Neural cell (in vitro differentiated cells): ENCODE measurements around the gene EIF5A. TPM values are rescaled to one million over a fixed set of nuclear protein-coding genes. Genes with fewer than 3 reads are reported as not detected.

ENCODE experiments used
- H2AFZ ChIP-seq: fragments of 200-600, 300-800 bp; sonication (generic), shearing (Covaris generic); 2 replicates; pipeline ENCODE4 v1.6.0; 2014; ENCODE audit warnings: low read depth, mild to moderate bottlenecking, antibody characterized with exemption, low read length, moderate library complexity
- H3F3A ChIP-seq: fragments of 200-600 bp; shearing (Covaris generic); 2 replicates; pipeline ENCODE4 v1.6.1; 2016; ENCODE audit warnings: mild to moderate bottlenecking, moderate library complexity, mixed read lengths, antibody characterized with exemption, low read length; ENCODE audit not compliant: insufficient read depth, poor library complexity, severe bottlenecking
- H3K27ac ChIP-seq: fragments of 200-600, 300-800 bp; sonication (generic), shearing (Covaris generic); 2 replicates; pipeline ENCODE4 v1.5.1; 2014; ENCODE audit warnings: mild to moderate bottlenecking, low read length, moderate library complexity
- H3K27me3 ChIP-seq: fragments of 300-800, 200-600 bp; sonication (generic), shearing (Covaris generic); 2 replicates; pipeline ENCODE4 v1.6.0; 2014; ENCODE audit warnings: mild to moderate bottlenecking, low read depth, low read length, moderate library complexity; ENCODE audit not compliant: insufficient read depth
- H3K36me3 ChIP-seq: fragments of 300-800, 200-600 bp; sonication (generic), shearing (Covaris generic); 2 replicates; pipeline ENCODE4 v1.5.1; 2014; ENCODE audit warnings: mild to moderate bottlenecking, antibody characterized with exemption, low read length, moderate library complexity; ENCODE audit not compliant: insufficient read depth
- H3K4me2 ChIP-seq: fragments of 300-800, 200-600 bp; sonication (generic), shearing (Covaris generic); 2 replicates; pipeline ENCODE4 v1.6.0; 2014; ENCODE audit warnings: mild to moderate bottlenecking, low read length
- H3K4me3 ChIP-seq: fragments of 300-800, 200-600 bp; sonication (generic), shearing (Covaris generic); 2 replicates; pipeline ENCODE4 v1.5.1; 2014; ENCODE audit warnings: mild to moderate bottlenecking, low read length, moderate library complexity
- H3K79me2 ChIP-seq: fragments of 200-600 bp; shearing (Covaris generic); replicated peaks from 2 replicates; pipeline ENCODE4 v1.6.0; 2014; ENCODE audit warnings: mild to moderate bottlenecking, low read length, moderate library complexity; ENCODE audit not compliant: insufficient read depth
- H3K9ac ChIP-seq: fragments of 300-800, 200-600 bp; sonication (generic), shearing (Covaris generic); 2 replicates; pipeline ENCODE4 v1.6.1; 2016; ENCODE audit warnings: mild to moderate bottlenecking, low read length, mixed read lengths
- H3K9me2 ChIP-seq: fragments of 200-600 bp; shearing (Covaris generic); 2 replicates; pipeline ENCODE4 v1.6.1; 2016; ENCODE audit warnings: mild to moderate bottlenecking, low read length, mixed read lengths; ENCODE audit not compliant: insufficient read depth
- H3K9me3 ChIP-seq: fragments of 200-600, 300-800 bp; sonication (generic), shearing (Covaris generic); 2 replicates; pipeline ENCODE4 v1.6.1; 2016; ENCODE audit warnings: mild to moderate bottlenecking, mixed run types, low read length, moderate library complexity, mixed read lengths
- H4K20me1 ChIP-seq: fragments of 200-600 bp; shearing (Covaris generic); 2 replicates; pipeline ENCODE4 v1.6.1; 2016; ENCODE audit warnings: mild to moderate bottlenecking, mixed run types; ENCODE audit not compliant: insufficient read depth
- EP300 ChIP-seq: fragments of 450-650 bp; conservative IDR thresholded peaks from 2 replicates; pipeline ENCODE4 v1.6.1; 2014; ENCODE audit warnings: antibody characterized with exemption, mild to moderate bottlenecking, moderate library complexity; ENCODE audit not compliant: poor library complexity, severe bottlenecking
- POLR2AphosphoS5 ChIP-seq: IDR thresholded peaks from 2 replicates; pipeline ENCODE4 v1.6.1; 2012
- SMC3 ChIP-seq: fragments of 450-650 bp; conservative IDR thresholded peaks from 2 replicates; pipeline ENCODE4 v1.6.1; 2014; ENCODE audit warnings: antibody characterized with exemption, mild to moderate bottlenecking, moderate library complexity; ENCODE audit not compliant: poor library complexity
- TAF1 ChIP-seq: IDR thresholded peaks from 2 replicates; pipeline ENCODE4 v1.6.1; 2012; ENCODE audit warnings: low read depth
- polyA plus RNA-seq: library from polyadenylated mRNA; depleted of rRNA; stranded (reverse); fragments of >200 nt; gene quantifications from 2 replicates; pipeline ENCODE4 v1.2.3, GENCODE V29; 2014
- TF ChIP-seq, protein P1 (sequence below): IDR thresholded peaks from 2 replicates; pipeline ENCODE4 v1.6.1; 2012; ENCODE audit warnings: borderline replicate concordance
- TF ChIP-seq, protein P2 (sequence below): fragments of 450-650 bp; IDR thresholded peaks from 2 replicates; pipeline ENCODE4 v1.5.1; 2014; ENCODE audit warnings: antibody characterized with exemption, mild to moderate bottlenecking, moderate library complexity; ENCODE audit not compliant: poor library complexity, severe bottlenecking

EIF5A gene
- polyA plus RNA-seq, 1 donor from 2014 or later: 164 TPM

GRCh38 chr17:7262935-7263800, 44.3 kb upstream of the EIF5A start:
- Histone ChIP-seq H3F3A (no peaks in the 10 kb centered on the region), H3K79me2 (no peaks in the 10 kb centered on the region), H3K4me3 (peak overlapping the region; percentile 43), H3K9me2 (no peaks in the 10 kb centered on the region), H4K20me1 (no peaks in the 10 kb centered on the region), H3K27ac (no peak overlapping the region), H3K9ac (no peak overlapping the region), H2AFZ (no peak overlapping the region), H3K36me3 (peaks cover 4% of the 10 kb centered on the region), H3K9me3 (no peaks in the 10 kb centered on the region), H3K27me3 (peaks cover 60% of the 10 kb centered on the region), H3K4me2 (no peak overlapping the region)
- TF ChIP-seq EP300 (no peak), SMC3 (no peak), TAF1 (no peak), POLR2AphosphoS5 (no peak)
- TF ChIP-seq, protein P1, sequence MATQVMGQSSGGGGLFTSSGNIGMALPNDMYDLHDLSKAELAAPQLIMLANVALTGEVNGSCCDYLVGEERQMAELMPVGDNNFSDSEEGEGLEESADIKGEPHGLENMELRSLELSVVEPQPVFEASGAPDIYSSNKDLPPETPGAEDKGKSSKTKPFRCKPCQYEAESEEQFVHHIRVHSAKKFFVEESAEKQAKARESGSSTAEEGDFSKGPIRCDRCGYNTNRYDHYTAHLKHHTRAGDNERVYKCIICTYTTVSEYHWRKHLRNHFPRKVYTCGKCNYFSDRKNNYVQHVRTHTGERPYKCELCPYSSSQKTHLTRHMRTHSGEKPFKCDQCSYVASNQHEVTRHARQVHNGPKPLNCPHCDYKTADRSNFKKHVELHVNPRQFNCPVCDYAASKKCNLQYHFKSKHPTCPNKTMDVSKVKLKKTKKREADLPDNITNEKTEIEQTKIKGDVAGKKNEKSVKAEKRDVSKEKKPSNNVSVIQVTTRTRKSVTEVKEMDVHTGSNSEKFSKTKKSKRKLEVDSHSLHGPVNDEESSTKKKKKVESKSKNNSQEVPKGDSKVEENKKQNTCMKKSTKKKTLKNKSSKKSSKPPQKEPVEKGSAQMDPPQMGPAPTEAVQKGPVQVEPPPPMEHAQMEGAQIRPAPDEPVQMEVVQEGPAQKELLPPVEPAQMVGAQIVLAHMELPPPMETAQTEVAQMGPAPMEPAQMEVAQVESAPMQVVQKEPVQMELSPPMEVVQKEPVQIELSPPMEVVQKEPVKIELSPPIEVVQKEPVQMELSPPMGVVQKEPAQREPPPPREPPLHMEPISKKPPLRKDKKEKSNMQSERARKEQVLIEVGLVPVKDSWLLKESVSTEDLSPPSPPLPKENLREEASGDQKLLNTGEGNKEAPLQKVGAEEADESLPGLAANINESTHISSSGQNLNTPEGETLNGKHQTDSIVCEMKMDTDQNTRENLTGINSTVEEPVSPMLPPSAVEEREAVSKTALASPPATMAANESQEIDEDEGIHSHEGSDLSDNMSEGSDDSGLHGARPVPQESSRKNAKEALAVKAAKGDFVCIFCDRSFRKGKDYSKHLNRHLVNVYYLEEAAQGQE: no peak

DNA sequence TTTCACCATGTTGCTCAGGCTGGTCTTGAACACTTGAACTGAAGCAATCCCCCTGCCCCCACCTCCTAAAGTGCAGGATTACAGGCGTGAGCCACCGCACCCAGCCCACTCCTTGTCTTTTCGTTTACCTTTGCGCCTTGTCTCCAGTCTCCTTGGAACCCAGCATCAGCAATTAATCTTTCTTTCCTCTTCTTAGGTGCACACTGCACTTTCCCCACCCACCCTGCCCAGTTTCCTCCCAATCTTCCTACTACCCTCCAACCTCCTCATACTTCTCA, 43.7 kb upstream of the EIF5A start:
- H2AFZ ChIP-seq: no peak overlapping the region
- no peak overlapping the region for H3K27ac ChIP-seq
- TF ChIP-seq, protein P1: no peak
- TF ChIP-seq SMC3: no peak
- no peak for TF ChIP-seq TAF1
- TF ChIP-seq EP300: no peak
- TF ChIP-seq, protein P2, sequence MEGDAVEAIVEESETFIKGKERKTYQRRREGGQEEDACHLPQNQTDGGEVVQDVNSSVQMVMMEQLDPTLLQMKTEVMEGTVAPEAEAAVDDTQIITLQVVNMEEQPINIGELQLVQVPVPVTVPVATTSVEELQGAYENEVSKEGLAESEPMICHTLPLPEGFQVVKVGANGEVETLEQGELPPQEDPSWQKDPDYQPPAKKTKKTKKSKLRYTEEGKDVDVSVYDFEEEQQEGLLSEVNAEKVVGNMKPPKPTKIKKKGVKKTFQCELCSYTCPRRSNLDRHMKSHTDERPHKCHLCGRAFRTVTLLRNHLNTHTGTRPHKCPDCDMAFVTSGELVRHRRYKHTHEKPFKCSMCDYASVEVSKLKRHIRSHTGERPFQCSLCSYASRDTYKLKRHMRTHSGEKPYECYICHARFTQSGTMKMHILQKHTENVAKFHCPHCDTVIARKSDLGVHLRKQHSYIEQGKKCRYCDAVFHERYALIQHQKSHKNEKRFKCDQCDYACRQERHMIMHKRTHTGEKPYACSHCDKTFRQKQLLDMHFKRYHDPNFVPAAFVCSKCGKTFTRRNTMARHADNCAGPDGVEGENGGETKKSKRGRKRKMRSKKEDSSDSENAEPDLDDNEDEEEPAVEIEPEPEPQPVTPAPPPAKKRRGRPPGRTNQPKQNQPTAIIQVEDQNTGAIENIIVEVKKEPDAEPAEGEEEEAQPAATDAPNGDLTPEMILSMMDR: no peak
- H3F3A ChIP-seq: no peaks in the 10 kb centered on the region
- H3K4me3 ChIP-seq: no peak overlapping the region
- H4K20me1 ChIP-seq: no peaks in the 10 kb centered on the region
- H3K36me3 ChIP-seq: peaks cover 4% of the 10 kb centered on the region
- H3K9me2 ChIP-seq: no peaks in the 10 kb centered on the region
- peaks cover 60% of the 10 kb centered on the region for H3K27me3 ChIP-seq
- no peaks in the 10 kb centered on the region for H3K9me3 ChIP-seq
- no peak overlapping the region for H3K9ac ChIP-seq
- no peaks in the 10 kb centered on the region for H3K79me2 ChIP-seq
- no peak overlapping the region for H3K4me2 ChIP-seq
